Upper lobe of left lung (tissue), 4 donors: Measurements from ENCODE around the gene BAX.

Experiments
- CTCF ChIP-seq, 6 experiments: fragments of 450-650 bp in 4 of 6; fragments of 200-600 bp in 2 of 6; sonication (generic) in 2 of 6; IDR thresholded peaks; one replicate each; pipeline ENCODE4 v1.5.1; 2016 to 2019; ENCODE audit warnings: antibody characterized with exemption in 6 of 6
- POLR2A ChIP-seq, 4 donors: fragments of 450-650 bp; IDR thresholded peaks; one replicate each; pipeline ENCODE4 v1.5.1; 2016 to 2017; ENCODE audit warnings: antibody characterized with exemption in 4 of 4, mild to moderate bottlenecking in 2 of 4
- POLR2AphosphoS5 ChIP-seq, 2 donors: sonication (generic); formaldehyde crosslinking; IDR thresholded peaks; one replicate each; pipeline ENCODE4 v1.5.1; 2017; ENCODE audit warnings: antibody characterized with exemption in 2 of 2

GRCh38 chr19:48992581-48993174, 38.0 kb downstream of the BAX start:
- TF ChIP-seq CTCF (IDR thresholded peaks at IDR 0.05) (no peak), POLR2A (IDR thresholded peaks at IDR 0.05) (no peak), POLR2AphosphoS5 (IDR thresholded peaks at IDR 0.05) (no peak)
